ENCODE measurements around the gene METTL26. TPM values are rescaled to one million over a fixed set of nuclear protein-coding genes. Genes with fewer than 3 reads are reported as not detected.

Gene METTL26
- total and polyA plus RNA-seq, 8 donors = 18.8 to 130 (median 27.2) TPM

DNA sequence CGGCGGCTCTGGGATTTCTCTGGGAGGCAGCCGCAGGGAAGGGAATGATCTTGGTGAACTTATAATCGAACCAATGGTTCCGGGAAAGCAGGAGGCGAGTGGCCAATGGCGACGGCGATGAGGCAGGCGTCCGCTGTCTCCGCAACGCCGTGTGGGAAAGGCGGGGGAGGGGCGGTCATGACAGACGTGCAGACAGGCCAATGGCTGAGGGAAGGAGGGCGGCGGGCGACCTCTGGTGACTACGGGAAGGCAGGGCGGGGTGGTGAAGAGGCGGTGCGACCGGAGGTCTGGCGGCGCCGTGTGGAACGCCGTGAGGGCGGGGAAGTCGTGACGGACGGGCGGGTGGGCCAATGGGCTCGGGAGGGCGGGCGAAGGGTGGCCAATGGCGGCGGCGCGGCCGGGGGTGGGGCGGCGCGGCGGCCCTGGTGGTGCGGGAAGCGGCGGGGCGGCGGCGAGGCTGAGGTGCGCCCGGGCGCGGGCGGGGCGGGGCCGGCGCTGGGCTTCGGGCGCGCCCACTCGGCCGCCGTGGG is 46.4 kb downstream of the METTL26 start, which contains the start of gene RAB40C:
RAB40C (plus strand) TSS at position 409 of the 530 bp plus-strand sequence. CDS start 226 bp downstream, outside the sequence.
- 0 to 1% methylated on average over 27 to 67 of the region's 67 CpGs for WGBS, 2 donors
- TF ChIP-seq, protein P1, sequence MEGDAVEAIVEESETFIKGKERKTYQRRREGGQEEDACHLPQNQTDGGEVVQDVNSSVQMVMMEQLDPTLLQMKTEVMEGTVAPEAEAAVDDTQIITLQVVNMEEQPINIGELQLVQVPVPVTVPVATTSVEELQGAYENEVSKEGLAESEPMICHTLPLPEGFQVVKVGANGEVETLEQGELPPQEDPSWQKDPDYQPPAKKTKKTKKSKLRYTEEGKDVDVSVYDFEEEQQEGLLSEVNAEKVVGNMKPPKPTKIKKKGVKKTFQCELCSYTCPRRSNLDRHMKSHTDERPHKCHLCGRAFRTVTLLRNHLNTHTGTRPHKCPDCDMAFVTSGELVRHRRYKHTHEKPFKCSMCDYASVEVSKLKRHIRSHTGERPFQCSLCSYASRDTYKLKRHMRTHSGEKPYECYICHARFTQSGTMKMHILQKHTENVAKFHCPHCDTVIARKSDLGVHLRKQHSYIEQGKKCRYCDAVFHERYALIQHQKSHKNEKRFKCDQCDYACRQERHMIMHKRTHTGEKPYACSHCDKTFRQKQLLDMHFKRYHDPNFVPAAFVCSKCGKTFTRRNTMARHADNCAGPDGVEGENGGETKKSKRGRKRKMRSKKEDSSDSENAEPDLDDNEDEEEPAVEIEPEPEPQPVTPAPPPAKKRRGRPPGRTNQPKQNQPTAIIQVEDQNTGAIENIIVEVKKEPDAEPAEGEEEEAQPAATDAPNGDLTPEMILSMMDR (IDR thresholded peaks at IDR 0.05) = peak in 1 of 4 donors; percentile 6
- no peaks in the 10 kb centered on the region for H3K9me3 ChIP-seq
- ATAC-seq (peak; percentile 75 to 87 (median 79)), DNase-seq (peak; percentile 98 to 100 (median 99)), FAIRE-seq (no peak)
- no peaks in the 10 kb centered on the region for H3K36me3 ChIP-seq
- intact Hi-C loops (cut with DNase I) = no loop called here
- H3K4me3 ChIP-seq = peak within 1 kb of the TSS; percentile 65 to 86 (median 77)
- H3K27me3 ChIP-seq = no peaks in the 10 kb centered on the region
- peak within 1 kb of the TSS; percentile 96 to 98 (median 97) for H3K27ac ChIP-seq
- H3K4me1 ChIP-seq = peaks cover 37 to 50% (median 49%) of the 10 kb centered on the region in 3 donors

DNA sequence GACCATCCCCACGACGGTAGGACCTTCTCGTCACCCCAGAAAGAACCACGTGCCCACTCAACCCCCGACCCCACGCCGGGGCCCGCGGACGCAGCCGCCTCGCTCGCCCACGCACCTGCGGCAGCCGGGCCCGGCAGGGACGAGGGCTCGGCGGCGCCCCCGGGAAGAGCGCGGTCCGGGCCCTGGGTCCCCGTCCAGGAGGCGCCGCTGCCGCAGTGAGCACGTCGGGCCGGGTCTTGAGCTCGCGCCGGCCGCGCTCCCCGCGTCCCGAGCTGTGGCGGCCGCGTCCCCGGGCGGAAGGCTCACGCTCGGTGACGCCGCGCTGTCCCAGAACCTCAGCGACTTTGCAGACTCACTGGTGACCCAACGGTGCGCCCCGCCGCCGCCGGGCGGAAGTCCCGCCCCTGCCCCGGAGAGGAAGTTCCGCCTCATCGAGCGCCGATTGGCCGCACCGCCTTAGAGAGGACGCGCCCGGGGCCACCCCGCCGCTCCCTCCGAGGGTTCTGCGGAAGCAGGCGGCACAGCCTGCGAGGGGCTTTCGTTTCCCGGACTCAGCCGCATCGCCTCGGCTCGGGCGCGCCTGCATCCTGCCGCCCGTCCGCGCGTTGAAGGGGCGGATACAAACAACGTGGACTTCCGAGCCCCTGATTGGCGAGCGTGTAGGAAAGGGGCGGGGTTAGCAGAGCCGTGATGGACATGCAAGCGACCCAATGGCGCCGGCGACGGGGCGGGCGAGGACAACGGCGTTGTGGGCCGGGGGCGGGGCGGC is 47.0 kb downstream of the METTL26 start:
- no peak for FAIRE-seq

DNA sequence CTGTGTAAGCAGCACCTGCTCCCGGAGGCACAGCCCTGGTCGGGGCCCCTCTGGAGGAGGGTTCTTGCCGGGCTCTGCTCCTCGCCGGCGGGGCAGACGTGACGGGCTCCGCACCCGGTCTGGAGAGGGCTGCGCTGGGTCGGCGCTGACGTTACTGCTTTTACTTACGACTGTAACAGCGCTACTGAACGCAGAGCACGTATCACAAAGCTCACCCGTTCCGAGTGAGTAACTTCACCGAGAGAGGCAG is 47.5 kb downstream of the METTL26 start:
- H3K4me3 ChIP-seq = peak overlapping the region; percentile 65 to 86 (median 77)
- TF ChIP-seq, protein P1 (IDR thresholded peaks at IDR 0.05) = no peak
- FAIRE-seq = no peak
- intact Hi-C loops (cut with DNase I) = no loop called here
- DNase-seq = peak in 5 of 6 donors; percentile 50 to 90 (median 63)
- no peaks in the 10 kb centered on the region for H3K27me3 ChIP-seq
- no peaks in the 10 kb centered on the region for H3K36me3 ChIP-seq
- no peaks in the 10 kb centered on the region for H3K9me3 ChIP-seq
- no peak for ATAC-seq
- peaks cover 30 to 38% (median 37%) of the 10 kb centered on the region in 3 donors for H3K4me1 ChIP-seq
- H3K27ac ChIP-seq = peak overlapping the region; percentile 96 to 98 (median 96)
- 0% methylated on average over 21 of the region's 21 CpGs for WGBS, 2 donors

More for the DNA sequence above, 47.0 kb downstream of the METTL26 start:
- Histone ChIP-seq H3K4me3 (peak overlapping the region; percentile 65 to 86 (median 77)), H3K27me3 (no peaks in the 10 kb centered on the region), H3K4me1 (peaks cover 32 to 43% (median 42%) of the 10 kb centered on the region in 3 donors), H3K27ac (peak overlapping the region; percentile 96 to 98 (median 96)), H3K36me3 (no peaks in the 10 kb centered on the region), H3K9me3 (no peaks in the 10 kb centered on the region)
- 0 to 1% methylated on average over 78 to 107 of the region's 107 CpGs for WGBS, 2 donors
- peak; percentile 71 to 88 (median 78) for ATAC-seq
- intact Hi-C loops (cut with DNase I) = no loop called here
- TF ChIP-seq, protein P1 (IDR thresholded peaks at IDR 0.05) = no peak
- DNase-seq = peak; percentile 95 to 99 (median 98)

DNA sequence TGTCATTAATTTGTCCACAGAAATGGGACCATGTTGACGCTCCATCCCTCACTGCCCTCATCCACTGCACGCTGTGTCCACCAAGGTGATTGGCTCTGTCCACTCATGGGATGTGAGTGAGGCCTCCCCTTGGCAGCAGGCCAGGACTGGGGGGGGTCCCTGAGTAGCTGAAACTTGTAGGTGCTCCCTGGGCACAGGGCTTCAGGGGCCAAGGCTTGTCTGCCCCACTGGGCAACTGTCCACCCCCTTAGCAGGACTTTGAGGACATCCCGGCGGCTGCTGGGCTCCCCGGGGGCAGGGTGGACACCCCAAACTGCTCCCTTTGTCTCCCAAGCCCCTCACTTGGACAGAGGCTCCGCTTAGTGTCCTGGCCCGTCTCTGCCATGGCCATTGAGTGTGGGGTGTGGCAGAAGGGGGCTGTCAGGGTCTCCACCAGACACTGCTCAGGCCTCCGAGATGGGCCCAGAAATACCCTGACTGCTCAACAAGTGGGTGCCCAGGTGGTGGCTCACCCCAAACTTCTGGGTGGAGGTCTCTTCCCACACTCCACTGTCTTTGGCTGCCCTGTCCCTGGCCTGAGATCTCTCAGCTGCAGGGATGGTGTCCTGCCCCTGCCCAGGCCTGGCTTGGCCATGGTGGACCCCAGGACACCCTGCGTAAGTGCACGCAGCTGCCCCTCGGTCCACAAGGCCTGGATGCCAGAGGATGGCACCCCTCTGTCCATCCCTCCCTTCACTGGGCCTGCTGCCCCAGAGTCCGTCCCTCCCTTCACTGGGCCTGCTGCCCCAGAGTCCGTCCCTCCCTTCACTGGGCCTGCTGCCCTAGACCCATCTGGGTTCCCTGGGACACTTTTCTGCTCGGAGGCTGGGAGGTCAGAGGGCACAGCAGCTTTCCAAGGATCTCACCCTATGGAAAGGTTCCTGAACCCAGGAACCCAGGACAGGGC is 49.2 kb downstream of the METTL26 start:
- H3K36me3 ChIP-seq = no peaks in the 10 kb centered on the region
- WGBS, 2 donors = 58 to 69% methylated on average over 14 of the region's 14 CpGs
- TF ChIP-seq, protein P1 (IDR thresholded peaks at IDR 0.05) = no peak
- H3K27me3 ChIP-seq = no peaks in the 10 kb centered on the region
- peak overlapping the region in 1 of 4 donors; percentile 96 for H3K27ac ChIP-seq
- intact Hi-C loops (cut with DNase I) = no loop called here
- peaks cover 20 to 25% (median 22%) of the 10 kb centered on the region in 3 donors for H3K4me1 ChIP-seq
- FAIRE-seq = no peak
- ATAC-seq = no peak
- no peaks in the 10 kb centered on the region for H3K9me3 ChIP-seq
- peak overlapping the region in 1 of 4 donors; percentile 65 for H3K4me3 ChIP-seq
- DNase-seq = peak in 5 of 6 donors; percentile 46 to 88 (median 61)
